ENCODE measurements around the gene KCTD17. TPM values are rescaled to one million over a fixed set of nuclear protein-coding genes. Genes with fewer than 3 reads are reported as not detected.

Gene KCTD17
- total RNA-seq, 2 experiments from 2014 or later, result 28.1 to 34.7 TPM

GRCh38 chr22:37015587-37015878 lies 36.0 kb upstream of the KCTD17 start:
- H3K9me3 Mint-ChIP-seq, result no peaks in the 10 kb centered on the region
- POLR2A ChIA-PET, result no interaction called here
- peaks cover 2% of the 10 kb centered on the region for H3K27me3 Mint-ChIP-seq
- no peak overlapping the region for H3K4me3 Mint-ChIP-seq
- no peak for ATAC-seq (ENCODE audit: low read depth)
- DNase-seq, result no peak
- H3K36me3 Mint-ChIP-seq, result no peaks in the 10 kb centered on the region
- H3K27ac Mint-ChIP-seq, result no peak overlapping the region
- H3K4me1 Mint-ChIP-seq, result peaks cover 4% of the 10 kb centered on the region

- POLR2A ChIA-PET, result no interaction called here
- H3K4me3 Mint-ChIP-seq, result no peak overlapping the region
- no peaks in the 10 kb centered on the region for H3K36me3 Mint-ChIP-seq
- H3K27me3 Mint-ChIP-seq, result peaks cover 4% of the 10 kb centered on the region
- ATAC-seq (ENCODE audit: low read depth), result no peak
- DNase-seq, result no peak
- no peak overlapping the region for H3K27ac Mint-ChIP-seq
- H3K4me1 Mint-ChIP-seq, result peaks cover 6% of the 10 kb centered on the region
- H3K9me3 Mint-ChIP-seq, result no peaks in the 10 kb centered on the region
These were observed 35.2 kb upstream of the KCTD17 start for GRCh38 chr22:37016134-37016910.

- Mint-ChIP-seq H3K27ac (no peak overlapping the region), H3K27me3 (peaks cover 8% of the 10 kb centered on the region), H3K4me3 (no peak overlapping the region), H3K36me3 (no peaks in the 10 kb centered on the region), H3K4me1 (peaks cover 9% of the 10 kb centered on the region), H3K9me3 (no peaks in the 10 kb centered on the region)
- DNase-seq (no peak), ATAC-seq (ENCODE audit: low read depth) (no peak)
- POLR2A ChIA-PET, result interaction anchor here (0.6 kb wide), 1 partner anchor 368 kb away, joined by 3 read pairs; no protein-coding TSS in a partner anchor
These were observed 34.2 kb upstream of the KCTD17 start for GRCh38 chr22:37017356-37017755.

DNA sequence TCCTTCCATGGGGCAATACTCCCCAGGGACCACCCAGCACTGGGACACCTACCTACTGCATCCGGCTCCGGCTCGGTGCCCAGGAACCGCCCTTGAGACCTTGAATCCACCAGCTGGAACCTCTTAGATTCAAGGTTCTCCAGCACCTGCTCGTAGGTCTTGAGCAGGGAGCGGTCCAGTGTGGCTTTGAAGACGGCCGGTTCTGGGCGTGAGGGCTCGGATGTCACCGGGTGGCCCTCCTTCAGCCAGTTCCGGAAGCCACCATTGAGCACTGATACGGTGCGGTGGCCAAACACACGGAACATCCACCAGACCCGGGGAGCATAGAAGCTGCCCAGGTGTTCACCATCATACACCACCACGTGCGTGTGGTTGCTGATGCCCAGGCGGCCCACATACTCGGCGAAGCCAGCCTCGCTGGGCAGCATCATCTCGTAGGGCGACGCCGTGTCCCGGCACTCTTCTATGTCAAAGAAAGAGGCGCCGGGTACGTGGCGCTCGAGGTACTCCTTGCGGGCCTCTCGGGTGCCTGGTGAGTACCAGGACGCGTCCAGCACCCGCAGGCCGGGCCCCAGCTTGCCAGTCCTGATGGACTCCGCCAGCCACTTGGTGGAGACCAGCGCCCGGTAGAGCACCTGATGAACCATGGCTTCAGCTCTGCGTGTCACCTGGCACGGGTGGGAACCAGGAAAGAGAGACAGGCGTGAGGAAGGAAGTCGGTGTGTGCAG lies 33.3 kb upstream of the KCTD17 start:
- Mint-ChIP-seq H3K36me3 (no peaks in the 10 kb centered on the region), H3K27me3 (peaks cover 8% of the 10 kb centered on the region), H3K27ac (peak overlapping the region; percentile 70), H3K4me3 (peak overlapping the region; percentile 79), H3K4me1 (peaks cover 9% of the 10 kb centered on the region), H3K9me3 (no peaks in the 10 kb centered on the region)
- DNase-seq, result peak; percentile 32
- no peak for ATAC-seq (ENCODE audit: low read depth)
- POLR2A ChIA-PET, result interaction anchor here (0.7 to 1.1 kb wide), 2 partner anchors 243 to 488 kb away, joined by 3 read pairs; no protein-coding TSS in a partner anchor

DNA sequence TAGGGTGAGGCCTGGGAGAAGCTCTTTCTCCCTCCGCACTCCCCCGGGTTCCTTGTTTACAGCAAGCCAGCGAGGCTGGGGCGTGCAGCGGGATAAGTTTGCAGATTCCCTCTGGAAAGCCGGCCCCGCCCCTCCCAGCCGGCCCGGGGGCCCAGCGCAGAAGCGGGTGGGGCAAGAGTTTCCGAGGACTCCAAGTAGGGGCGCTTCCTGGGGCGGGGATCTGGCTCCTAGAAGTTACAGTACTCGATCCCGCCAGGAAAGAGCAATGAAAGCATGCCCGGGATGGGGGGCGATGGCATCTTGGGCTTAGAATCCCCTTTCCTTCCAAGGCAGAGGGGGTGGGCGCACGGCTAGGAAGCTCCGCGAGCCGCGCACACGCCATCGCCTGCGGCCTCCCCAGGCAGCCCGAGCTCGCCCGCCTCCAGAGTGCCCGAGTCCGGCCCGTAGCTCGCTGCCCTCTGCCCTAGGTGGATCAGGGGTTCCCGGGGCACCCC lies 32.7 kb upstream of the KCTD17 start:
- POLR2A ChIA-PET, result interaction anchor here (0.6 to 1.1 kb wide), 4 partner anchors 13 to 489 kb away, joined by 3 to 4 read pairs (median 3); partner anchors contain the start of gene IFT27
- peak overlapping the region; percentile 79 for H3K4me3 Mint-ChIP-seq

GRCh38 chr22:37019309-37020191 lies 32.0 kb upstream of the KCTD17 start, which contains the start of the genes MPST and TST:
Gene MPST, plus strand, starts transcription at chr22:37019742. Its CDS starts 95 bp downstream, at chr22:37019837.
Gene TST, minus strand, starts transcription at chr22:37019447. Its CDS starts 715 bp downstream, at chr22:37018732.
- ATAC-seq (ENCODE audit: low read depth), result peak; percentile 66
- H3K4me3 Mint-ChIP-seq, result peak within 1 kb of the TSS; percentile 95

More for the DNA sequence above, 32.7 kb upstream of the KCTD17 start:
- Mint-ChIP-seq H3K27me3 (peaks cover 8% of the 10 kb centered on the region), H3K27ac (peak overlapping the region; percentile 70), H3K9me3 (no peaks in the 10 kb centered on the region), H3K4me1 (peaks cover 9% of the 10 kb centered on the region), H3K36me3 (no peaks in the 10 kb centered on the region)
- DNase-seq (no peak), ATAC-seq (ENCODE audit: low read depth) (peak; percentile 16)

GRCh38 chr22:37020192-37020479 lies 31.4 kb upstream of the KCTD17 start:
- Mint-ChIP-seq H3K36me3 (peaks cover 3% of the 10 kb centered on the region), H3K9me3 (no peaks in the 10 kb centered on the region), H3K4me1 (peaks cover 10% of the 10 kb centered on the region), H3K27me3 (peaks cover 8% of the 10 kb centered on the region), H3K27ac (peak overlapping the region; percentile 83), H3K4me3 (peak overlapping the region; percentile 95)
- DNase-seq (no peak), ATAC-seq (ENCODE audit: low read depth) (peak; percentile 2)
- POLR2A ChIA-PET, result interaction anchor here (0.7 to 0.8 kb wide), 2 partner anchors 49 to 198 kb away, joined by 3 read pairs; no protein-coding TSS in a partner anchor

More at GRCh38 chr22:37019309-37020191, 32.0 kb upstream of the KCTD17 start, which contains the start of the genes MPST and TST:
- H3K27me3 Mint-ChIP-seq, result peaks cover 8% of the 10 kb centered on the region
- POLR2A ChIA-PET, result interaction anchor here (0.6 to 1.1 kb wide), 4 partner anchors 14 to 489 kb away, joined by 3 to 4 read pairs (median 3); partner anchors contain the start of gene IFT27
- DNase-seq, result peak; percentile 76
- H3K27ac Mint-ChIP-seq, result peak within 1 kb of the TSS; percentile 83
- no peaks in the 10 kb centered on the region for H3K36me3 Mint-ChIP-seq
- H3K9me3 Mint-ChIP-seq, result no peaks in the 10 kb centered on the region
- H3K4me1 Mint-ChIP-seq, result peaks cover 9% of the 10 kb centered on the region

DNA sequence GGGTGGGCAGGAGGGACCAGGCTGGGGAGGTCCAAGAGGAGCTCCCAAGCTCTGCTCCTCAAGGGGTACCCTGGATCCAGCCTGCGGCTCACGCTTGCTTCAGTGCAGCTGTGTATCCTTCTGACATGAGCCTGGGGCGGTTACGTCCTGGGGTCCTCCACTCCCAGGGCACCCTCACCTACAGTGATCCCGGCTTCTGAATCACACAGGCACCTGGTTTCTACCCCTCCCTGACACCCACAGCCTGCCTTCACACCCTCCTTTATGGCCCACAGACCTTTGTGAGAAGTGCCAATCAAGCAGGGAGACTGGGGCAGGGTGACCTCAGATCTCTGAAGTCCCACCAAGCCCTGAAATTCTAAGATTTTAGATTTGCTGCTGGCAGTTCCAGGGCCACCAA lies 30.5 kb upstream of the KCTD17 start:
- ATAC-seq (ENCODE audit: low read depth) (no peak), DNase-seq (no peak)
- Mint-ChIP-seq H3K4me1 (peaks cover 10% of the 10 kb centered on the region), H3K9me3 (no peaks in the 10 kb centered on the region), H3K27ac (no peak overlapping the region), H3K27me3 (peaks cover 8% of the 10 kb centered on the region), H3K36me3 (peaks cover 5% of the 10 kb centered on the region), H3K4me3 (no peak overlapping the region)
- POLR2A ChIA-PET, result interaction anchor here (0.7 kb wide), 1 partner anchor 50 kb away, joined by 3 read pairs; no protein-coding TSS in a partner anchor

GRCh38 chr22:37021710-37022482 lies 29.6 kb upstream of the KCTD17 start:
- POLR2A ChIA-PET, result no interaction called here
- peaks cover 5% of the 10 kb centered on the region for H3K36me3 Mint-ChIP-seq
- H3K4me3 Mint-ChIP-seq, result peak overlapping the region; percentile 55
- no peaks in the 10 kb centered on the region for H3K9me3 Mint-ChIP-seq
- H3K27ac Mint-ChIP-seq, result no peak overlapping the region
- peak; percentile 41 for ATAC-seq (ENCODE audit: low read depth)
- peak; percentile 69 for DNase-seq
- H3K4me1 Mint-ChIP-seq, result peaks cover 10% of the 10 kb centered on the region
- H3K27me3 Mint-ChIP-seq, result peaks cover 8% of the 10 kb centered on the region

DNA sequence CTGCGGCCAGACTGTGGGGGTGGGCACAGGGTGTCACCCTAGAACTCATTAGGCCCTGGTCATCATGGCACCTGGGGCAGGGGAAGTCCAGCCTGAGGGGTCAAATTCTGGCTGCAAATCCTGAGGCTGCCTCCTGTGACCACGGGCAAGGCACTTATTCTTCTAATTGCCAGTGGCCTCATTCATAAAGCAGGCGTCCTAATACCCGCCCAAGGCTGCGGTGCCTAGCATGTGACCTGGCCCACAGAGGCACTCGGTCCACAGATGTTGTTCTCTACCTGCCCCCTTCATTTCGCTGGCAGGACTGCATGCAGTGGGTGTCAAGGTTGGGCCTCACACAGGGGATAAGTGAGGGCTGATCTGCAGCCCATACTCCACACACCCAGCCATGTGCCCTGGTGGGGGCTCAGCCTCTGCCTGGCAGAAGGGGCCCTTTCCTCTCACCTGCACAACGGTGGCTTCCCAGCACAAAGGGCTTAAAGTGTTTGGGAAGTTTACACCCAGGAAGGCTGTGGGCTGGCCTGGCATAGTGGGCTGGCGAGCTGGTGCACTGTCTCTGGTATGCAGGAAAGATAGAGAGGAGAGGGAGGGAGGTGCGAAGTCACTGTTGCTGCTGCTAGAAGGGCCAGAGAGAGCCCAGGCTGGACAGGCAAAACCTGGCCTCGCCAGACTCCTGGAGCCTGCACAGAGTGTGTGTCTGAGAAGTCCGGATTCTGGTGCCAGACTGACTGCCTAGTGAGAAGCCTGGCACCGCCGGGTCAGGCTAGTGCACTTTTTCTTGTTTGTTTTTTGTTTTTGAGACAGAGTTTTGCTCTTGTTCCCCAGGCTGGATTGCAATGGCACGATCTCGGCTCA lies 28.8 kb upstream of the KCTD17 start:
- DNase-seq, result no peak
- no peak overlapping the region for H3K27ac Mint-ChIP-seq
- POLR2A ChIA-PET, result no interaction called here
- H3K4me1 Mint-ChIP-seq, result peaks cover 10% of the 10 kb centered on the region
- H3K27me3 Mint-ChIP-seq, result peaks cover 8% of the 10 kb centered on the region
- ATAC-seq (ENCODE audit: low read depth), result no peak
- H3K9me3 Mint-ChIP-seq, result no peaks in the 10 kb centered on the region
- peaks cover 5% of the 10 kb centered on the region for H3K36me3 Mint-ChIP-seq
- no peak overlapping the region for H3K4me3 Mint-ChIP-seq

DNA sequence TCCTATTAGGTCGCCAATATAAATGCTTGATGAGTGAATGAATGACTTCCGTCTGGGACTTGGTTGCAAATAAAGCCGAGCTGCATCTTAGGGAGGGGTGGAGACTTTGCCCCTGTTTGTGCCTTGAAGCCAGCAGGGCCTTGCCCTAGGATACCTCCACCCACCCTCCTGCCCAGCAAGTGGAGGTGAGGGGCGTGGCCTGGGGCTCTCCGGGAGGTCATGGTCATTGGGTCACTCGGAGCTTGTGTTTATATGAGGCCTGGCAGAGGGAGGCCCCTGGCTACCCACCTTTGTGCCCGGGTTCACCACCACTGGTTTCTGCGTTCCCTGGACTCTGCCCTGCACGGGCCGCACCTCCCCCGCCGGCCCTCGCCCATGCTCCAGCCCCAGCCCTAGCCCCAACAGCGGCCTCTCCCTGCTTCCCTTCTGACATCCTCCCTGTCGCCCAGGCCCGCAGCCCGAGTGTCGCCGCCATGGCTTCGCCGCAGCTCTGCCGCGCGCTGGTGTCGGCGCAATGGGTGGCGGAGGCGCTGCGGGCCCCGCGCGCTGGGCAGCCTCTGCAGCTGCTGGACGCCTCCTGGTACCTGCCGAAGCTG lies 27.7 kb upstream of the KCTD17 start:
- peaks cover 8% of the 10 kb centered on the region for H3K27me3 Mint-ChIP-seq
- H3K36me3 Mint-ChIP-seq, result peaks cover 5% of the 10 kb centered on the region
- POLR2A ChIA-PET, result no interaction called here
- H3K4me1 Mint-ChIP-seq, result peaks cover 8% of the 10 kb centered on the region
- no peaks in the 10 kb centered on the region for H3K9me3 Mint-ChIP-seq
- no peak overlapping the region for H3K4me3 Mint-ChIP-seq
- ATAC-seq (ENCODE audit: low read depth) (no peak), DNase-seq (no peak)
- H3K27ac Mint-ChIP-seq, result no peak overlapping the region
